K562 (cell line): ENCODE results near the gene ERRFI1. TPM values are rescaled to one million over a fixed set of nuclear protein-coding genes. Genes with fewer than 3 reads are reported as not detected.
A peak's percentile ranks its signal among the peaks of the same experiment; 100 is the strongest.

Experiments
- CBFB ChIP-seq: sonication (generic); formaldehyde crosslinking; IDR thresholded peaks from 2 replicates; pipeline ENCODE4 v1.4.0; 2020; ENCODE audit warnings: mild to moderate bottlenecking, missing genetic modification reagents
- HDGF ChIP-seq: fragments of 450-650 bp; IDR thresholded peaks from 2 replicates; pipeline ENCODE4 v1.6.1; 2016
- PHF8 ChIP-seq: fragments of 200-600 bp; sonication (generic); IDR thresholded peaks from 2 replicates; pipeline ENCODE4 v1.6.1; 2012; ENCODE audit warnings: mixed run types, mild to moderate bottlenecking, inconsistent platforms, low read length, moderate library complexity, borderline replicate concordance
- ZKSCAN1 ChIP-seq: fragments of 150-350 bp; IDR thresholded peaks from 2 replicates; pipeline ENCODE4 v1.6.1; 2016; ENCODE audit warnings: low read depth, low read length
- ZNF778 ChIP-seq: fragments of 450-650 bp; formaldehyde crosslinking; IDR thresholded peaks from 2 replicates; pipeline ENCODE4 v1.4.0; 2020; ENCODE audit warnings: mild to moderate bottlenecking, moderate library complexity
- polyA plus RNA-seq, 8 experiments: library from polyadenylated mRNA; depleted of rRNA in 4 of 8; stranded (reverse) in 5 of 8; unstranded in 3 of 8; fragments of >200 nt; fragmentation: Nextera tagmentation in 2 of 8; fragmentation: Illumina TruSeq in 1 of 8; extraction: Ambion mirVana in 2 of 8; extraction: Trizol in 1 of 8; gene quantifications; 2 replicates each; pipeline versions ENCODE4 v1.2.1 to v1.2.3, GENCODE V29; 2011 to 2014; ENCODE audit warnings: inconsistent platforms in 1 of 8, missing spikeins in 1 of 8
- total RNA-seq, 7 experiments: library from RNA; depleted of rRNA in 6 of 7; stranded (reverse); fragments of >200 nt in 6 of 7; fragmentation: Illumina TruSeq in 2 of 7; extraction: Trizol in 2 of 7; gene quantifications; 2 replicates each; pipeline versions ENCODE4 v1.2.1 to v1.2.3, GENCODE V29; 2011 to 2021; ENCODE audit warnings: low replicate concordance in 1 of 7
- TF ChIP-seq, protein P1 (sequence below): fragments of 450-650 bp; formaldehyde crosslinking; IDR thresholded peaks from 2 replicates; pipeline ENCODE4 v1.4.0; 2020; ENCODE audit warnings: mild to moderate bottlenecking, mixed read lengths
- TF ChIP-seq, protein P2 (sequence below): fragments of 450-650 bp; IDR thresholded peaks from 2 replicates; pipeline ENCODE4 v1.6.1; 2018; ENCODE audit not compliant: partially characterized antibody
- TF ChIP-seq, protein P3 (sequence below): sonication (generic); formaldehyde crosslinking; IDR thresholded peaks from 2 replicates; pipeline ENCODE4 v1.8.0; 2022; ENCODE audit warnings: mild to moderate bottlenecking, missing genetic modification reagents
- TF ChIP-seq, protein P4 (sequence below): fragments of 250-450 bp; sonication (Bioruptor Pico); IDR thresholded peaks from 2 replicates; pipeline ENCODE4 v1.5.1; 2021; ENCODE audit warnings: mild to moderate bottlenecking

ERRFI1 gene
- total and polyA plus RNA-seq, 9 of the 15 experiments (the other 6 are each of a cell fraction or from before 2014, with no cell fraction given): 0.67 to 4.4 (median 1.1) TPM

DNA sequence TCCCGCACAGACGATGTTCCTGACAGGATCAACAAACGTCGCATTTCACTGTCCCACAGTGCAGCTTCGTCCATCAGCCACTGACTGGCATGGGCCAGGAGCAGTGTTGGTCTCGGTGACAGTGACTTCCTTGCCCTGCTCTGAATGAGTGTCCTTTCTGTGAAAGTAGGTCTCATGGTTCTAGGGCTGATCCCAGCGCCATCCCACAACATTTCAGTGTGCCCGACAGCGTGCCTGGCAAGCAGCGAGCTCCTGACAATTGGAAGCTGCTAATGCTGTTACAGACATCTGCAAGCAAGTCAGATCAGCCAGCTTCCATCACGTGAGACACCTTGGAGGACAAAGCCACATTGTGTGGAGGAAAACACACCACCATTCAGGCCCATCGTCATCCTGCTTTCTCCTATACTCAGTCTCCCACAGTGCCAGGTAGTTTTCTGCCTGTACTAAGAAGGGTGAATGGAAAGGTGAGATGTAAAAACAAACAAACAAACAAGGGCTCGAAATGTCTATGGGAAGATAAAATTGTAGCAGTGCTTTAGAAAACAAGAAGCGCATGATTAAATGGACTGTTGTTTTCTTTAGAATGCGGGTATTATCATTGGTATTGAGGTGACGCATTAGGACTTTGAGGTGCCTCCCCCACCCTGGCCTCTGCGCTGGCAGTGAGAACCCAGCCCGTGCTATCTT, 21.9 kb downstream of the ERRFI1 start (continued):
- TF ChIP-seq ZNF778 (no peak), CBFB (CRISPR knock-in tag) (peak; percentile 52; the same call in 1 of the 2 replicates), ZKSCAN1 (no peak), PHF8 (no peak), HDGF (0 out of 2 replicates have a peak, but pooled peaks have one; percentile 64)
- TF ChIP-seq, protein P1, sequence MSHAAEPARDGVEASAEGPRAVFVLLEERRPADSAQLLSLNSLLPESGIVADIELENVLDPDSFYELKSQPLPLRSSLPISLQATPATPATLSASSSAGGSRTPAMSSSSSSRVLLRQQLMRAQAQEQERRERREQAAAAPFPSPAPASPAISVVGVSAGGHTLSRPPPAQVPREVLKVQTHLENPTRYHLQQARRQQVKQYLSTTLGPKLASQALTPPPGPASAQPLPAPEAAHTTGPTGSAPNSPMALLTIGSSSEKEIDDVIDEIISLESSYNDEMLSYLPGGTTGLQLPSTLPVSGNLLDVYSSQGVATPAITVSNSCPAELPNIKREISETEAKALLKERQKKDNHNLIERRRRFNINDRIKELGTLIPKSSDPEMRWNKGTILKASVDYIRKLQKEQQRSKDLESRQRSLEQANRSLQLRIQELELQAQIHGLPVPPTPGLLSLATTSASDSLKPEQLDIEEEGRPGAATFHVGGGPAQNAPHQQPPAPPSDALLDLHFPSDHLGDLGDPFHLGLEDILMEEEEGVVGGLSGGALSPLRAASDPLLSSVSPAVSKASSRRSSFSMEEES (CRISPR knock-in tag): peak; percentile 23; the same call in 1 of the 2 replicates
- TF ChIP-seq, protein P2, sequence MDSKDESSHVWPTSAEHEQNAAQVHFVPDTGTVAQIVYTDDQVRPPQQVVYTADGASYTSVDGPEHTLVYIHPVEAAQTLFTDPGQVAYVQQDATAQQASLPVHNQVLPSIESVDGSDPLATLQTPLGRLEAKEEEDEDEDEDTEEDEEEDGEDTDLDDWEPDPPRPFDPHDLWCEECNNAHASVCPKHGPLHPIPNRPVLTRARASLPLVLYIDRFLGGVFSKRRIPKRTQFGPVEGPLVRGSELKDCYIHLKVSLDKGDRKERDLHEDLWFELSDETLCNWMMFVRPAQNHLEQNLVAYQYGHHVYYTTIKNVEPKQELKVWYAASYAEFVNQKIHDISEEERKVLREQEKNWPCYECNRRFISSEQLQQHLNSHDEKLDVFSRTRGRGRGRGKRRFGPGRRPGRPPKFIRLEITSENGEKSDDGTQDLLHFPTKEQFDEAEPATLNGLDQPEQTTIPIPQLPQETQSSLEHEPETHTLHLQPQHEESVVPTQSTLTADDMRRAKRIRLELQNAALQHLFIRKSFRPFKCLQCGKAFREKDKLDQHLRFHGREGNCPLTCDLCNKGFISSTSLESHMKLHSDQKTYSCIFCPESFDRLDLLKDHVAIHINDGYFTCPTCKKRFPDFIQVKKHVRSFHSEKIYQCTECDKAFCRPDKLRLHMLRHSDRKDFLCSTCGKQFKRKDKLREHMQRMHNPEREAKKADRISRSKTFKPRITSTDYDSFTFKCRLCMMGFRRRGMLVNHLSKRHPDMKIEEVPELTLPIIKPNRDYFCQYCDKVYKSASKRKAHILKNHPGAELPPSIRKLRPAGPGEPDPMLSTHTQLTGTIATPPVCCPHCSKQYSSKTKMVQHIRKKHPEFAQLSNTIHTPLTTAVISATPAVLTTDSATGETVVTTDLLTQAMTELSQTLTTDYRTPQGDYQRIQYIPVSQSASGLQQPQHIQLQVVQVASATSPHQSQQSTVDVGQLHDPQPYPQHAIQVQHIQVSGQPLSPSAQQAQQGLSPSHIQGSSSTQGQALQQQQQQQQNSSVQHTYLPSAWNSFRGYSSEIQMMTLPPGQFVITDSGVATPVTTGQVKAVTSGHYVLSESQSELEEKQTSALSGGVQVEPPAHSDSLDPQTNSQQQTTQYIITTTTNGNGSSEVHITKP: peak; percentile 74
- TF ChIP-seq, protein P3, sequence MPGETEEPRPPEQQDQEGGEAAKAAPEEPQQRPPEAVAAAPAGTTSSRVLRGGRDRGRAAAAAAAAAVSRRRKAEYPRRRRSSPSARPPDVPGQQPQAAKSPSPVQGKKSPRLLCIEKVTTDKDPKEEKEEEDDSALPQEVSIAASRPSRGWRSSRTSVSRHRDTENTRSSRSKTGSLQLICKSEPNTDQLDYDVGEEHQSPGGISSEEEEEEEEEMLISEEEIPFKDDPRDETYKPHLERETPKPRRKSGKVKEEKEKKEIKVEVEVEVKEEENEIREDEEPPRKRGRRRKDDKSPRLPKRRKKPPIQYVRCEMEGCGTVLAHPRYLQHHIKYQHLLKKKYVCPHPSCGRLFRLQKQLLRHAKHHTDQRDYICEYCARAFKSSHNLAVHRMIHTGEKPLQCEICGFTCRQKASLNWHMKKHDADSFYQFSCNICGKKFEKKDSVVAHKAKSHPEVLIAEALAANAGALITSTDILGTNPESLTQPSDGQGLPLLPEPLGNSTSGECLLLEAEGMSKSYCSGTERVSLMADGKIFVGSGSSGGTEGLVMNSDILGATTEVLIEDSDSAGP: 0 out of 2 replicates have a peak, but pooled peaks have one; percentile 9
- TF ChIP-seq, protein P4, sequence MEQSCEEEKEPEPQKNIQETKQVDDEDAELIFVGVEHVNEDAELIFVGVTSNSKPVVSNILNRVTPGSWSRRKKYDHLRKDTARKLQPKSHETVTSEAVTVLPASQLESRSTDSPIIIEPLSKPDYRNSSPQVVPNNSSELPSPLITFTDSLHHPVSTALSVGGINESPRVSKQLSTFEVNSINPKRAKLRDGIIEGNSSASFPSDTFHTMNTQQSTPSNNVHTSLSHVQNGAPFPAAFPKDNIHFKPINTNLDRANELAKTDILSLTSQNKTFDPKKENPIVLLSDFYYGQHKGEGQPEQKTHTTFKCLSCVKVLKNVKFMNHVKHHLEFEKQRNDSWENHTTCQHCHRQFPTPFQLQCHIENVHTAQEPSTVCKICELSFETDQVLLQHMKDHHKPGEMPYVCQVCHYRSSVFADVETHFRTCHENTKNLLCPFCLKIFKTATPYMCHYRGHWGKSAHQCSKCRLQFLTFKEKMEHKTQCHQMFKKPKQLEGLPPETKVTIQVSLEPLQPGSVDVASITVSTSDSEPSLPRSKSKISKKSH (CRISPR knock-in tag): no peak
